Liver (tissue), 9 donors: ENCODE results near the gene MAPRE3. TPM values are rescaled to one million over a fixed set of nuclear protein-coding genes. Genes with fewer than 3 reads are reported as not detected.

ENCODE experiments used
- DNase-seq: peaks from one replicate; pipeline ENCODE4 v3.0.0-alpha.2; 2017; ENCODE audit warnings: low spot score
- H3K27ac ChIP-seq, 2 donors: one replicate each; pipeline ENCODE4 v1.7.0; 2013; ENCODE audit warnings: inconsistent platforms in 2 of 2, low read length in 2 of 2, control low read depth in 1 of 2, low read depth in 1 of 2, mild to moderate bottlenecking in 1 of 2
- H3K27me3 ChIP-seq, 4 donors: one replicate each; pipeline versions ENCODE4 v1.6.1 to v1.7.0; 2013; ENCODE audit warnings: low read length in 3 of 4, inconsistent platforms in 1 of 4, mild to moderate bottlenecking in 1 of 4, moderate library complexity in 1 of 4; ENCODE audit not compliant: control insufficient read depth in 4 of 4, insufficient read depth in 4 of 4
- H3K36me3 ChIP-seq, 4 donors: one replicate each; pipeline versions ENCODE4 v1.6.1 to v1.7.0; 2013; ENCODE audit warnings: low read length in 3 of 4, mild to moderate bottlenecking in 3 of 4, low read depth in 1 of 4, moderate library complexity in 1 of 4; ENCODE audit not compliant: control insufficient read depth in 4 of 4, insufficient read depth in 3 of 4
- H3K4me1 ChIP-seq, 4 donors: one replicate each; pipeline versions ENCODE4 v1.6.1 to v1.7.0; 2013; ENCODE audit warnings: low read length in 3 of 4, mild to moderate bottlenecking in 3 of 4, moderate library complexity in 1 of 4; ENCODE audit not compliant: control insufficient read depth in 4 of 4, insufficient read depth in 4 of 4
- H3K4me3 ChIP-seq, 3 donors: one replicate each; pipeline versions ENCODE4 v1.6.1 to v1.7.0; 2013; ENCODE audit warnings: low read length in 3 of 3, control low read depth in 1 of 3, low read depth in 1 of 3, mild to moderate bottlenecking in 1 of 3
- H3K9ac ChIP-seq, 2 donors: one replicate each; pipeline ENCODE4 v1.7.0; 2013; ENCODE audit warnings: low read length in 2 of 2, mild to moderate bottlenecking in 2 of 2, moderate library complexity in 2 of 2, control low read depth in 1 of 2, low read depth in 1 of 2
- H3K9me3 ChIP-seq, 4 donors: one replicate each; pipeline versions ENCODE4 v1.6.1 to v1.7.0; 2013; ENCODE audit warnings: low read length in 3 of 4; ENCODE audit not compliant: control insufficient read depth in 4 of 4
- ATF3 ChIP-seq: IDR thresholded peaks from 2 replicates; pipeline ENCODE4 v1.6.1; 2016; ENCODE audit warnings: antibody characterized with exemption
- EGR1 ChIP-seq, 2 donors: IDR thresholded peaks; 2 replicates each; pipeline ENCODE4 v1.6.1; 2016 to 2018; ENCODE audit warnings: antibody characterized with exemption in 2 of 2, low read depth in 2 of 2
- GABPA ChIP-seq, 2 donors: IDR thresholded peaks in 1 of 2; conservative IDR thresholded peaks in 1 of 2; 2 replicates each; pipeline ENCODE4 v1.6.1; 2016; ENCODE audit warnings: antibody characterized with exemption in 2 of 2, mild to moderate bottlenecking in 1 of 2, moderate library complexity in 1 of 2
- HNF4A ChIP-seq, 2 donors: conservative IDR thresholded peaks; 2 replicates each; pipeline ENCODE4 v1.6.1; 2016; ENCODE audit warnings: antibody characterized with exemption in 2 of 2, mild to moderate bottlenecking in 2 of 2
- HNF4G ChIP-seq: IDR thresholded peaks from 2 replicates; pipeline ENCODE4 v1.6.1; 2016; ENCODE audit warnings: antibody characterized with exemption
- JUND ChIP-seq, 2 donors: IDR thresholded peaks; 2 replicates each; pipeline ENCODE4 v1.6.1; 2016; ENCODE audit warnings: antibody characterized with exemption in 2 of 2
- MAX ChIP-seq: IDR thresholded peaks from 2 replicates; pipeline ENCODE4 v1.6.1; 2016; ENCODE audit warnings: antibody characterized with exemption
- NR2F2 ChIP-seq: IDR thresholded peaks from 2 replicates; pipeline ENCODE4 v1.6.1; 2016; ENCODE audit warnings: antibody characterized with exemption
- RAD21 ChIP-seq, 2 donors: IDR thresholded peaks; 2 replicates each; pipeline ENCODE4 v1.6.1; 2016; ENCODE audit warnings: antibody characterized with exemption in 2 of 2, mild to moderate bottlenecking in 2 of 2
- REST ChIP-seq: IDR thresholded peaks from 2 replicates; pipeline ENCODE4 v1.6.1; 2016; ENCODE audit warnings: antibody characterized with exemption, mild to moderate bottlenecking
- WGBS: extraction: QIAGEN DNeasy Blood & Tissue Kit; methylation state at CpG from one replicate; pipeline ENCODE4 v1.1.7; 2013; 5-methylcytosine and 5-hydroxymethylcytosine counted together
- polyA plus RNA-seq, 2 donors: library from polyadenylated mRNA; stranded (reverse) in 1 of 2; unstranded in 1 of 2; fragments of 200-250 nt in 1 of 2; fragments of >200 nt in 1 of 2; fragmentation: Nextera tagmentation in 1 of 2; extraction: Ambion mirVana in 1 of 2; gene quantifications; one replicate each; pipeline versions ENCODE4 v1.2.1 to v1.2.3, GENCODE V29; 2013 to 2015
- total RNA-seq, 2 donors: library from RNA; depleted of rRNA; stranded (reverse); fragments of >200 nt; gene quantifications; one replicate each; pipeline ENCODE4 v1.2.3, GENCODE V29; 2014
- donor health status: healthy.
- donor health status: healthy.
- donor health status: healthy.
- donor health status: healthy.
- donor health status: healthy.

The MAPRE3 gene
- total and polyA plus RNA-seq, 4 donors, result 1.0 to 15.8 (median 9.8) TPM

- Histone ChIP-seq H3K4me1 (peaks cover 9 to 38% (median 19%) of the 10 kb centered on the region in 4 donors), H3K36me3 (peaks cover 0 to 15% (median 9%) of the 10 kb centered on the region in 4 donors), H3K27ac (peak within 1 kb of the TSS; percentile 87 to 90), H3K4me3 (peak within 1 kb of the TSS; percentile 84 to 96 (median 93)), H3K9ac (peak within 1 kb of the TSS; percentile 87 to 95), H3K9me3 (no peaks in the 10 kb centered on the region), H3K27me3 (no peaks in the 10 kb centered on the region)
- under 1% methylated on average over 86 of the region's 86 CpGs for WGBS
- DNase-seq, result peak; percentile 92
- no peak for TF ChIP-seq RAD21 (IDR thresholded peaks at IDR 0.05)
- peak; percentile 78 to 93 for TF ChIP-seq GABPA (IDR thresholded peaks at IDR 0.05 in 1 of 2, conservative IDR thresholded peaks at IDR 0.05 in 1 of 2)
- TF ChIP-seq REST, result no peak
Observed at GRCh38 chr2:27071277-27071989, 101.0 kb downstream of the MAPRE3 start, which contains the start of gene OST4. Gene OST4, minus strand, starts transcription at chr2:27071654.

- H3K9me3 ChIP-seq, result no peaks in the 10 kb centered on the region
- 16% methylated on average over 34 of the region's 34 CpGs for WGBS
- DNase-seq, result no peak
- H3K27ac ChIP-seq, result peak overlapping the region; percentile 78 to 83
- peak overlapping the region; percentile 10 to 19 for H3K9ac ChIP-seq
- no peaks in the 10 kb centered on the region for H3K27me3 ChIP-seq
- peaks cover 9 to 38% (median 19%) of the 10 kb centered on the region in 4 donors for H3K4me1 ChIP-seq
- TF ChIP-seq NR2F2 (peak; percentile 20), MAX (no peak), ATF3 (no peak), HNF4G (no peak), EGR1 (IDR thresholded peaks at IDR 0.05; ENCODE audit: low read depth in 2 of 2) (no peak), JUND (IDR thresholded peaks at IDR 0.05) (no peak), HNF4A (conservative IDR thresholded peaks at IDR 0.05) (no peak), REST (no peak)
- H3K36me3 ChIP-seq, result peaks cover 0 to 15% (median 9%) of the 10 kb centered on the region in 4 donors
- peak overlapping the region; percentile 53 to 84 (median 75) for H3K4me3 ChIP-seq
Observed at GRCh38 chr2:27071990-27072830, 101.8 kb downstream of the MAPRE3 start.
